ENCODE data around the gene ALPK1.

DNA sequence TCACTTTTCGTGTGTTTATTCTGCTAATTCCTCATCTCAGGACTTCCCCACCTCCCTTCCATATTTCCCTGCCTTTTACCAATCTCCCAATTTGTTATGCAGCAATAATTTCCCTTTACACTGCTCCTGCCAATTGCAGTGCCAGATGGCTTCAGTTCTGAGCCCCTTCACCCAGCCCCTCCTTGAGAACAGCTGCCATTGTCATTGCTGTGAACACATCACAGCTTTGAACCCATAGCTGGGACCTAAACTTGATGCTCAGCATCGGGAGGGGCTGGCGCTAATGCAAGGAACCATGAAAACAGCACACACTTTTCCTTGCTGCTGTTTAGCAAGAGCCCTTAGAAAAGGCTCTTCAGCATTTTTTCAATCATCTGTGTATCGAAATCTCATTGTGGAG, 104.9 kb downstream of the ALPK1 start:
- TF ChIP-seq, protein P1, sequence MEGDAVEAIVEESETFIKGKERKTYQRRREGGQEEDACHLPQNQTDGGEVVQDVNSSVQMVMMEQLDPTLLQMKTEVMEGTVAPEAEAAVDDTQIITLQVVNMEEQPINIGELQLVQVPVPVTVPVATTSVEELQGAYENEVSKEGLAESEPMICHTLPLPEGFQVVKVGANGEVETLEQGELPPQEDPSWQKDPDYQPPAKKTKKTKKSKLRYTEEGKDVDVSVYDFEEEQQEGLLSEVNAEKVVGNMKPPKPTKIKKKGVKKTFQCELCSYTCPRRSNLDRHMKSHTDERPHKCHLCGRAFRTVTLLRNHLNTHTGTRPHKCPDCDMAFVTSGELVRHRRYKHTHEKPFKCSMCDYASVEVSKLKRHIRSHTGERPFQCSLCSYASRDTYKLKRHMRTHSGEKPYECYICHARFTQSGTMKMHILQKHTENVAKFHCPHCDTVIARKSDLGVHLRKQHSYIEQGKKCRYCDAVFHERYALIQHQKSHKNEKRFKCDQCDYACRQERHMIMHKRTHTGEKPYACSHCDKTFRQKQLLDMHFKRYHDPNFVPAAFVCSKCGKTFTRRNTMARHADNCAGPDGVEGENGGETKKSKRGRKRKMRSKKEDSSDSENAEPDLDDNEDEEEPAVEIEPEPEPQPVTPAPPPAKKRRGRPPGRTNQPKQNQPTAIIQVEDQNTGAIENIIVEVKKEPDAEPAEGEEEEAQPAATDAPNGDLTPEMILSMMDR (IDR thresholded peaks at IDR 0.05; ENCODE audit: borderline replicate concordance, extremely low read depth, low read length, poor library complexity, severe bottlenecking) = no peak
- TF ChIP-seq EZH2 (IDR thresholded peaks at IDR 0.05; ENCODE audit: borderline replicate concordance, low read depth, low read length, severe bottlenecking) = no peak
